CD14-positive monocyte (primary cell): ENCODE data around the gene EXD1. TPM values are rescaled to one million over a fixed set of nuclear protein-coding genes. Genes with fewer than 3 reads are reported as not detected.

Experiments
- DNase-seq, 3 donors: peaks; one replicate each; pipeline ENCODE4 v3.0.0-alpha.2; 2011 to 2022
- H2AFZ ChIP-seq: 2 replicates; pipeline ENCODE4 v1.6.0; 2012; ENCODE audit warnings: mild to moderate bottlenecking, low read depth, low read length, inconsistent platforms; ENCODE audit not compliant: insufficient read depth, poor library complexity, severe bottlenecking
- H3K27ac ChIP-seq, 2 donors: 1 replicate in 1 of 2; 2 replicates in 1 of 2; pipeline ENCODE4 v1.5.1; 2012 to 2013; ENCODE audit warnings: low read length in 2 of 2, control low read depth in 1 of 2, inconsistent platforms in 1 of 2, low read depth in 1 of 2, mild to moderate bottlenecking in 1 of 2
- H3K27me3 ChIP-seq, 2 donors: one replicate each; pipeline versions ENCODE4 v1.6.0 to v1.6.1; 2011 to 2013; ENCODE audit warnings: low read length in 2 of 2; ENCODE audit not compliant: control insufficient read depth in 2 of 2, insufficient read depth in 2 of 2
- H3K36me3 ChIP-seq, 2 donors: replicated peaks in 1 of 2; 1 replicate in 1 of 2; 2 replicates in 1 of 2; pipeline versions ENCODE4 v1.5.1 to v1.6.1; 2012 to 2013; ENCODE audit warnings: low read length in 2 of 2, control low read depth in 1 of 2, inconsistent platforms in 1 of 2, mild to moderate bottlenecking in 1 of 2; ENCODE audit not compliant: insufficient read depth in 2 of 2, control insufficient read depth in 1 of 2
- H3K4me1 ChIP-seq, 2 donors: 1 replicate in 1 of 2; 2 replicates in 1 of 2; pipeline versions ENCODE4 v1.5.1 to v1.6.1; 2012 to 2013; ENCODE audit warnings: low read length in 2 of 2, control low read depth in 1 of 2, inconsistent platforms in 1 of 2, mild to moderate bottlenecking in 1 of 2, moderate library complexity in 1 of 2; ENCODE audit not compliant: insufficient read depth in 2 of 2, control insufficient read depth in 1 of 2
- H3K4me2 ChIP-seq: replicated peaks from 2 replicates; pipeline ENCODE3; 2012; ENCODE audit warnings: low read length, moderate library complexity, mild to moderate bottlenecking; ENCODE audit not compliant: poor library complexity, severe bottlenecking; ENCODE audit errors: extremely low read depth
- H3K4me3 ChIP-seq, 3 experiments: fragments of 200-600 bp in 1 of 3; sonication (generic) in 1 of 3; replicated peaks in 1 of 3; 1 replicate in 2 of 3; 2 replicates in 1 of 3; pipeline ENCODE4 v1.5.1; 2011 to 2013; ENCODE audit warnings: low read length in 3 of 3, mild to moderate bottlenecking in 3 of 3, control low read depth in 2 of 3, low read depth in 2 of 3, inconsistent platforms in 1 of 3, moderate library complexity in 1 of 3
- H3K79me2 ChIP-seq: 2 replicates; pipeline ENCODE4 v1.6.0; 2012; ENCODE audit warnings: mild to moderate bottlenecking, control low read depth, inconsistent platforms, low read length, moderate library complexity; ENCODE audit not compliant: insufficient read depth
- H3K9ac ChIP-seq: 2 replicates; pipeline ENCODE4 v1.6.0; 2017; ENCODE audit warnings: low read length, mild to moderate bottlenecking; ENCODE audit not compliant: insufficient read depth, poor library complexity, severe bottlenecking
- H3K9me3 ChIP-seq, 2 donors: replicated peaks in 1 of 2; 1 replicate in 1 of 2; 2 replicates in 1 of 2; pipeline versions ENCODE4 v1.5.1 to v1.6.1; 2012 to 2013; ENCODE audit warnings: low read length in 2 of 2, control low read depth in 1 of 2; ENCODE audit not compliant: control insufficient read depth in 1 of 2, insufficient read depth in 1 of 2
- H4K20me1 ChIP-seq: 2 replicates; pipeline ENCODE4 v1.6.0; 2012; ENCODE audit warnings: mild to moderate bottlenecking, low read length, control low read depth, moderate library complexity; ENCODE audit not compliant: insufficient read depth
- H3K27ac Mint-ChIP-seq, 7 donors: one replicate each; pipeline ENCODE4 v1.8.0; 2020; ENCODE audit warnings: mild to moderate bottlenecking in 7 of 7, mixed read lengths in 7 of 7, moderate library complexity in 6 of 7, inconsistent platforms in 2 of 7
- H3K27me3 Mint-ChIP-seq, 3 donors: one replicate each; pipeline ENCODE4 v1.8.0; 2021 to 2022; ENCODE audit warnings: low read depth in 3 of 3, mild to moderate bottlenecking in 3 of 3, mixed read lengths in 3 of 3, moderate library complexity in 3 of 3, inconsistent platforms in 1 of 3
- H3K36me3 Mint-ChIP-seq, 2 donors: one replicate each; pipeline ENCODE4 v1.8.0; 2020; ENCODE audit warnings: mixed read lengths in 2 of 2, inconsistent platforms in 1 of 2, mild to moderate bottlenecking in 1 of 2
- H3K4me1 Mint-ChIP-seq: one replicate; pipeline ENCODE4 v1.8.0; 2020; ENCODE audit warnings: mild to moderate bottlenecking, mixed read lengths
- H3K4me3 Mint-ChIP-seq, 2 donors: one replicate each; pipeline ENCODE4 v1.8.0; 2020; ENCODE audit warnings: mild to moderate bottlenecking in 2 of 2, mixed read lengths in 2 of 2, moderate library complexity in 1 of 2
- H3K9me3 Mint-ChIP-seq, 7 donors: one replicate each; pipeline ENCODE4 v1.8.0; 2020 to 2022; ENCODE audit warnings: mixed read lengths in 7 of 7, mild to moderate bottlenecking in 6 of 7, moderate library complexity in 6 of 7, inconsistent platforms in 2 of 7
- WGBS: methylation state at CpG from one replicate; pipeline ENCODE4 v1.1.5; 2013; ENCODE audit warnings: missing lambda C conversion rate; ENCODE audit not compliant: insufficient coverage; 5-methylcytosine and 5-hydroxymethylcytosine counted together
- intact Hi-C, 2 donors: fragments of 100-400 bp; cut with micrococcal nuclease; formaldehyde crosslinking; loops; one replicate each; pipeline versions ENCODE4 v1.15.0 to v1.15.1; 2023
- polyA plus RNA-seq, 3 donors: library from polyadenylated mRNA; depleted of rRNA in 1 of 3; unstranded in 2 of 3; stranded (reverse) in 1 of 3; fragments of 300-500 nt in 2 of 3; fragments of >200 nt in 1 of 3; fragmentation: Illumina TruSeq in 2 of 3; gene quantifications; 1 replicate in 2 of 3; 2 replicates in 1 of 3; pipeline ENCODE4 v1.2.3, GENCODE V29; 2012 to 2021
- TF ChIP-seq, protein P1 (sequence below): fragments of 200-600 bp; IDR thresholded peaks from one replicate; pipeline ENCODE4 v1.8.0; 2022; ENCODE audit warnings: antibody characterized with exemption, mild to moderate bottlenecking

The EXD1 gene
- polyA plus RNA-seq, 3 donors: 0.04 to 0.08 TPM; not detected in 1

- TF ChIP-seq, protein P1, sequence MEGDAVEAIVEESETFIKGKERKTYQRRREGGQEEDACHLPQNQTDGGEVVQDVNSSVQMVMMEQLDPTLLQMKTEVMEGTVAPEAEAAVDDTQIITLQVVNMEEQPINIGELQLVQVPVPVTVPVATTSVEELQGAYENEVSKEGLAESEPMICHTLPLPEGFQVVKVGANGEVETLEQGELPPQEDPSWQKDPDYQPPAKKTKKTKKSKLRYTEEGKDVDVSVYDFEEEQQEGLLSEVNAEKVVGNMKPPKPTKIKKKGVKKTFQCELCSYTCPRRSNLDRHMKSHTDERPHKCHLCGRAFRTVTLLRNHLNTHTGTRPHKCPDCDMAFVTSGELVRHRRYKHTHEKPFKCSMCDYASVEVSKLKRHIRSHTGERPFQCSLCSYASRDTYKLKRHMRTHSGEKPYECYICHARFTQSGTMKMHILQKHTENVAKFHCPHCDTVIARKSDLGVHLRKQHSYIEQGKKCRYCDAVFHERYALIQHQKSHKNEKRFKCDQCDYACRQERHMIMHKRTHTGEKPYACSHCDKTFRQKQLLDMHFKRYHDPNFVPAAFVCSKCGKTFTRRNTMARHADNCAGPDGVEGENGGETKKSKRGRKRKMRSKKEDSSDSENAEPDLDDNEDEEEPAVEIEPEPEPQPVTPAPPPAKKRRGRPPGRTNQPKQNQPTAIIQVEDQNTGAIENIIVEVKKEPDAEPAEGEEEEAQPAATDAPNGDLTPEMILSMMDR: no peak
- intact Hi-C loops: loop anchor here in 1 of 2 donors (5.0 kb wide), 1 partner anchor 619 kb away; no protein-coding TSS in a partner anchor
- peaks cover 0 to 2% (median 0%) of the 10 kb centered on the region in 7 donors for H3K9me3 Mint-ChIP-seq
Observed at GRCh38 chr15:41161736-41162135, 68.8 kb downstream of the EXD1 start.

GRCh38 chr15:41161336-41161735 lies 69.2 kb downstream of the EXD1 start:
- no peak overlapping the region for H2AFZ ChIP-seq
- no peak for DNase-seq
- TF ChIP-seq, protein P1: no peak
- H3K27me3 ChIP-seq: no peaks in the 10 kb centered on the region
- no peaks in the 10 kb centered on the region for H3K36me3 ChIP-seq
- Mint-ChIP-seq H3K9me3 (peaks cover 0 to 2% (median 0%) of the 10 kb centered on the region in 7 donors), H3K27me3 (peaks cover under 1 to 4% (median 3%) of the 10 kb centered on the region in 3 donors), H3K27ac (no peak overlapping the region), H3K36me3 (no peaks in the 10 kb centered on the region), H3K4me1 (peaks cover 5% of the 10 kb centered on the region), H3K4me3 (no peak overlapping the region)
- no peaks in the 10 kb centered on the region for H3K4me1 ChIP-seq
- no peak overlapping the region for H3K4me2 ChIP-seq
- H3K9me3 ChIP-seq: no peaks in the 10 kb centered on the region
- no peaks in the 10 kb centered on the region for H3K79me2 ChIP-seq
- no peak overlapping the region for H3K27ac ChIP-seq
- WGBS: 100% methylated on average over 4 of the region's 6 CpGs
- H3K9ac ChIP-seq: no peak overlapping the region
- intact Hi-C loops: loop anchor here in 1 of 2 donors (5.0 kb wide), 1 partner anchor 619 kb away; no protein-coding TSS in a partner anchor
- no peaks in the 10 kb centered on the region for H4K20me1 ChIP-seq
- no peak overlapping the region for H3K4me3 ChIP-seq

More at GRCh38 chr15:41161736-41162135, 68.8 kb downstream of the EXD1 start:
- DNase-seq: no peak
- Mint-ChIP-seq H3K4me3 (no peak overlapping the region), H3K27me3 (peaks cover 2 to 3% (median 2%) of the 10 kb centered on the region in 3 donors), H3K4me1 (peaks cover 5% of the 10 kb centered on the region), H3K36me3 (no peaks in the 10 kb centered on the region), H3K27ac (no peak overlapping the region)
- Histone ChIP-seq H3K4me1 (no peaks in the 10 kb centered on the region), H4K20me1 (no peaks in the 10 kb centered on the region), H3K4me3 (no peak overlapping the region), H3K27ac (no peak overlapping the region), H3K4me2 (no peak overlapping the region), H3K27me3 (no peaks in the 10 kb centered on the region), H2AFZ (no peak overlapping the region), H3K9ac (no peak overlapping the region), H3K79me2 (no peaks in the 10 kb centered on the region), H3K36me3 (no peaks in the 10 kb centered on the region), H3K9me3 (no peaks in the 10 kb centered on the region)
- no CpG with 5 or more reads among the region's 1 CpG for WGBS
